Measurements from ENCODE around the gene AHDC1.
A peak's percentile ranks its signal among the peaks of the same experiment; 100 is the strongest.

The AHDC1 gene

GRCh38 chr1:27596261-27596660 lies 7.7 kb downstream of the AHDC1 start:
- peak overlapping the region; percentile 7 for H3K27ac ChIP-seq (ENCODE audit: low read depth, low read length, severe bottlenecking)
- WGBS, 2 experiments (ENCODE audit: insufficient coverage in 2 of 2): 56 to 62% methylated on average over 4 to 8 of the region's 9 CpGs
- no peaks in the 10 kb centered on the region for H3K9me3 ChIP-seq (ENCODE audit: control insufficient read depth, low read length)
- H3K4me3 ChIP-seq (ENCODE audit: extremely low read depth, insufficient read depth, low read length, poor library complexity, severe bottlenecking): no peak overlapping the region
- peaks cover 13% of the 10 kb centered on the region for H3K36me3 ChIP-seq (ENCODE audit: control insufficient read depth, insufficient read depth, low read length)
- H3K4me1 ChIP-seq (ENCODE audit: control insufficient read depth, insufficient read depth, low read length, poor library complexity, severe bottlenecking): peaks cover 92% of the 10 kb centered on the region

- no peaks in the 10 kb centered on the region for H3K9me3 ChIP-seq (ENCODE audit: control insufficient read depth, low read length)
- peaks cover 19% of the 10 kb centered on the region for H3K36me3 ChIP-seq (ENCODE audit: control insufficient read depth, insufficient read depth, low read length)
- H3K4me3 ChIP-seq (ENCODE audit: extremely low read depth, insufficient read depth, low read length, poor library complexity, severe bottlenecking): no peak overlapping the region
- peaks cover 92% of the 10 kb centered on the region for H3K4me1 ChIP-seq (ENCODE audit: control insufficient read depth, insufficient read depth, low read length, poor library complexity, severe bottlenecking)
- H3K27ac ChIP-seq (ENCODE audit: low read depth, low read length, severe bottlenecking): no peak overlapping the region
- 86 to 90% methylated on average over 5 of the region's 5 CpGs for WGBS, 2 experiments (ENCODE audit: insufficient coverage in 2 of 2)
Measured at GRCh38 chr1:27595597-27595996, 8.3 kb downstream of the AHDC1 start.

- peak overlapping the region; percentile 45 for H3K27ac ChIP-seq (ENCODE audit: low read depth, low read length, severe bottlenecking)
- WGBS, 2 experiments (ENCODE audit: insufficient coverage in 2 of 2): 63 to 74% methylated on average over 15 to 17 of the region's 17 CpGs
- H3K4me3 ChIP-seq (ENCODE audit: extremely low read depth, insufficient read depth, low read length, poor library complexity, severe bottlenecking): no peak overlapping the region
- H3K9me3 ChIP-seq (ENCODE audit: control insufficient read depth, low read length): no peaks in the 10 kb centered on the region
- H3K36me3 ChIP-seq (ENCODE audit: control insufficient read depth, insufficient read depth, low read length): peaks cover 24% of the 10 kb centered on the region
- H3K4me1 ChIP-seq (ENCODE audit: control insufficient read depth, insufficient read depth, low read length, poor library complexity, severe bottlenecking): peaks cover 92% of the 10 kb centered on the region
Measured at GRCh38 chr1:27594564-27595510, 9.1 kb downstream of the AHDC1 start.

GRCh38 chr1:27593678-27594563 lies 10.0 kb downstream of the AHDC1 start:
- Histone ChIP-seq H3K9me3 (ENCODE audit: control insufficient read depth, low read length) (no peaks in the 10 kb centered on the region), H3K4me3 (ENCODE audit: extremely low read depth, insufficient read depth, low read length, poor library complexity, severe bottlenecking) (no peak overlapping the region), H3K36me3 (ENCODE audit: control insufficient read depth, insufficient read depth, low read length) (peaks cover 34% of the 10 kb centered on the region), H3K27ac (ENCODE audit: low read depth, low read length, severe bottlenecking) (peak overlapping the region; percentile 45), H3K4me1 (ENCODE audit: control insufficient read depth, insufficient read depth, low read length, poor library complexity, severe bottlenecking) (peaks cover 88% of the 10 kb centered on the region)
- 43 to 49% methylated on average over 3 of the region's 8 CpGs for WGBS, 2 experiments (ENCODE audit: insufficient coverage in 2 of 2)

- Histone ChIP-seq H3K4me1 (ENCODE audit: control insufficient read depth, insufficient read depth, low read length, poor library complexity, severe bottlenecking) (peaks cover 79% of the 10 kb centered on the region), H3K9me3 (ENCODE audit: control insufficient read depth, low read length) (no peaks in the 10 kb centered on the region), H3K36me3 (ENCODE audit: control insufficient read depth, insufficient read depth, low read length) (peaks cover 41% of the 10 kb centered on the region), H3K4me3 (ENCODE audit: extremely low read depth, insufficient read depth, low read length, poor library complexity, severe bottlenecking) (no peak overlapping the region), H3K27ac (ENCODE audit: low read depth, low read length, severe bottlenecking) (peak overlapping the region; percentile 46)
- WGBS, 2 experiments (ENCODE audit: insufficient coverage in 2 of 2): 35 to 38% methylated on average over 12 of the region's 17 CpGs
Measured at GRCh38 chr1:27592931-27593677, 10.8 kb downstream of the AHDC1 start.

GRCh38 chr1:27592232-27592930 lies 11.6 kb downstream of the AHDC1 start:
- H3K27ac ChIP-seq (ENCODE audit: low read depth, low read length, severe bottlenecking): no peak overlapping the region
- H3K4me3 ChIP-seq (ENCODE audit: extremely low read depth, insufficient read depth, low read length, poor library complexity, severe bottlenecking): no peak overlapping the region
- peaks cover 49% of the 10 kb centered on the region for H3K36me3 ChIP-seq (ENCODE audit: control insufficient read depth, insufficient read depth, low read length)
- no peaks in the 10 kb centered on the region for H3K9me3 ChIP-seq (ENCODE audit: control insufficient read depth, low read length)
- H3K4me1 ChIP-seq (ENCODE audit: control insufficient read depth, insufficient read depth, low read length, poor library complexity, severe bottlenecking): peaks cover 73% of the 10 kb centered on the region
- 63 to 78% methylated on average over 10 to 11 of the region's 22 CpGs for WGBS, 2 experiments (ENCODE audit: insufficient coverage in 2 of 2)

- no peaks in the 10 kb centered on the region for H3K9me3 ChIP-seq (ENCODE audit: control insufficient read depth, low read length)
- no peak overlapping the region for H3K27ac ChIP-seq (ENCODE audit: low read depth, low read length, severe bottlenecking)
- H3K4me1 ChIP-seq (ENCODE audit: control insufficient read depth, insufficient read depth, low read length, poor library complexity, severe bottlenecking): peaks cover 65% of the 10 kb centered on the region
- H3K36me3 ChIP-seq (ENCODE audit: control insufficient read depth, insufficient read depth, low read length): peaks cover 55% of the 10 kb centered on the region
- 88 to 96% methylated on average over 2 to 3 of the region's 4 CpGs for WGBS, 2 experiments (ENCODE audit: insufficient coverage in 2 of 2)
- H3K4me3 ChIP-seq (ENCODE audit: extremely low read depth, insufficient read depth, low read length, poor library complexity, severe bottlenecking): no peak overlapping the region
Measured at GRCh38 chr1:27591622-27592021, 12.3 kb downstream of the AHDC1 start.

- WGBS, 2 experiments (ENCODE audit: insufficient coverage in 2 of 2): 83 to 96% methylated on average over 2 to 3 of the region's 5 CpGs
- Histone ChIP-seq H3K9me3 (ENCODE audit: control insufficient read depth, low read length) (no peaks in the 10 kb centered on the region), H3K4me1 (ENCODE audit: control insufficient read depth, insufficient read depth, low read length, poor library complexity, severe bottlenecking) (peaks cover 59% of the 10 kb centered on the region), H3K4me3 (ENCODE audit: extremely low read depth, insufficient read depth, low read length, poor library complexity, severe bottlenecking) (no peak overlapping the region), H3K27ac (ENCODE audit: low read depth, low read length, severe bottlenecking) (no peak overlapping the region), H3K36me3 (ENCODE audit: control insufficient read depth, insufficient read depth, low read length) (peaks cover 57% of the 10 kb centered on the region)
Measured at GRCh38 chr1:27590917-27591508, 12.9 kb downstream of the AHDC1 start.

GRCh38 chr1:27589841-27590426 lies 14.0 kb downstream of the AHDC1 start:
- WGBS, 2 experiments (ENCODE audit: insufficient coverage in 2 of 2): 83 to 89% methylated on average over 4 to 9 of the region's 13 CpGs

More at GRCh38 chr1:27589841-27590426, 14.0 kb downstream of the AHDC1 start:
- peak overlapping the region; percentile 23 for H3K27ac ChIP-seq (ENCODE audit: low read depth, low read length, severe bottlenecking)
- no peak overlapping the region for H3K4me3 ChIP-seq (ENCODE audit: extremely low read depth, insufficient read depth, low read length, poor library complexity, severe bottlenecking)
- H3K36me3 ChIP-seq (ENCODE audit: control insufficient read depth, insufficient read depth, low read length): peaks cover 61% of the 10 kb centered on the region
- H3K4me1 ChIP-seq (ENCODE audit: control insufficient read depth, insufficient read depth, low read length, poor library complexity, severe bottlenecking): peaks cover 48% of the 10 kb centered on the region
- no peaks in the 10 kb centered on the region for H3K9me3 ChIP-seq (ENCODE audit: control insufficient read depth, low read length)
